Panc1 (cell line): ENCODE measurements around the gene AMPH. TPM values are rescaled to one million over a fixed set of nuclear protein-coding genes. Genes with fewer than 3 reads are reported as not detected.

Source experiments
- ATAC-seq: fragments of 200-7000 bp; cut with Tn5 transposase; 2 replicates; pipeline ENCODE4 v1.9.1; 2020; ENCODE audit warnings: mild to moderate bottlenecking, moderate library complexity
- BruUV-seq: library from RNA; stranded (reverse); fragments of 400-500 nt; replicated peaks from 2 replicates; lab custom pipeline; 2021; lab: Mats Ljungman, UMichigan
- CTCF ChIA-PET: fragments of 300-600 bp; sonication (Branson Sonifier 250); formaldehyde crosslinking; loops from one replicate; lab custom pipeline; 2022; ENCODE audit warnings: antibody characterized with exemption; lab: Charles Lee
- POLR2A ChIA-PET: fragments of 300-600 bp; sonication (Branson Sonifier 250); formaldehyde crosslinking; loops from one replicate; lab custom pipeline; 2022; ENCODE audit warnings: antibody characterized with exemption; lab: Charles Lee
- DNase-seq: peaks from one replicate; pipeline ENCODE4 v3.0.0-alpha.2; 2010; ENCODE audit warnings: low read depth, low spot score
- H3K27ac ChIP-seq: 2 replicates; pipeline ENCODE4 v1.5.1; 2011; ENCODE audit warnings: mild to moderate bottlenecking, low read length, inconsistent platforms
- H3K27me3 ChIP-seq: fragments of 200-500 bp; sonication (Bioruptor generic); 2 replicates; pipeline ENCODE4 v1.6.0; 2014; ENCODE audit warnings: low read length, inconsistent platforms; ENCODE audit not compliant: control insufficient read depth, insufficient read depth
- H3K36me3 ChIP-seq: fragments of 200-500 bp; sonication (Bioruptor generic); 2 replicates; pipeline ENCODE4 v1.5.1; 2014; ENCODE audit warnings: inconsistent platforms, mild to moderate bottlenecking, low read length, moderate library complexity; ENCODE audit not compliant: control insufficient read depth, insufficient read depth
- H3K4me1 ChIP-seq: 2 replicates; pipeline ENCODE4 v1.5.1; 2011; ENCODE audit warnings: inconsistent platforms, mild to moderate bottlenecking, low read length, moderate library complexity; ENCODE audit not compliant: control insufficient read depth, insufficient read depth
- H3K4me3 ChIP-seq, 2 experiments: 2 replicates each; pipeline ENCODE4 v1.5.1; 2011 to 2012; ENCODE audit warnings: low read depth in 2 of 2, low read length in 2 of 2, mild to moderate bottlenecking in 2 of 2, inconsistent platforms in 1 of 2, moderate library complexity in 1 of 2
- H3K9me3 ChIP-seq: fragments of 200-500 bp; sonication (Bioruptor generic); 2 replicates; pipeline ENCODE4 v1.5.1; 2014; ENCODE audit warnings: low read depth, mild to moderate bottlenecking, inconsistent platforms, low read length, moderate library complexity; ENCODE audit not compliant: control insufficient read depth, insufficient read depth
- CTCF ChIP-seq: fragments of 450-650 bp; IDR thresholded peaks from 2 replicates; pipeline ENCODE4 v1.5.1; 2017; ENCODE audit warnings: mild to moderate bottlenecking
- POLR2AphosphoS5 ChIP-seq: IDR thresholded peaks from 2 replicates; pipeline ENCODE4 v1.6.1; 2012; ENCODE audit warnings: mild to moderate bottlenecking, low read depth, low read length, moderate library complexity
- REST ChIP-seq, 2 experiments: IDR thresholded peaks; 2 replicates each; pipeline ENCODE4 v1.6.1; 2011 to 2012; ENCODE audit warnings: low read depth in 2 of 2, control low read depth in 1 of 2, low read length in 1 of 2, mild to moderate bottlenecking in 1 of 2, moderate library complexity in 1 of 2; ENCODE audit not compliant: insufficient read depth in 1 of 2
- SIN3A ChIP-seq: IDR thresholded peaks from 2 replicates; pipeline ENCODE4 v1.6.1; 2012; ENCODE audit warnings: low read depth, mild to moderate bottlenecking, low read length, moderate library complexity, borderline replicate concordance; ENCODE audit not compliant: insufficient read depth
- TCF7L2 ChIP-seq: IDR thresholded peaks from 2 replicates; pipeline ENCODE4 v1.6.1; 2011; ENCODE audit warnings: mild to moderate bottlenecking, low read depth, low read length, inconsistent platforms
- in situ Hi-C: cut with HindIII; loops from 2 replicates; pipeline ENCODE4 v1.10.0; 2016; ENCODE audit warnings: low sequenced_read_pairs, low pct_unique_long_range_greater_than_20kb
- intact Hi-C: fragments of 100-400 bp; cut with micrococcal nuclease; formaldehyde crosslinking; loops from one replicate; pipeline ENCODE4 v1.10.0; 2022; ENCODE audit not compliant: unreplicated experiment
- total RNA-seq: library from RNA; stranded (reverse); gene quantifications from one replicate; pipeline ENCODE4 v1.2.1, GENCODE V29; 2021; ENCODE audit not compliant: unreplicated experiment

AMPH gene
- total RNA-seq, 1 experiment from 2014 or later, result not detected

- in situ Hi-C loops, result no loop called here
- no peaks in the 10 kb centered on the region for H3K4me1 ChIP-seq
- TF ChIP-seq POLR2AphosphoS5, result no peak
- TF ChIP-seq SIN3A, result no peak
- TF ChIP-seq REST (IDR thresholded peaks at IDR 0.05; ENCODE audit: insufficient read depth in 1 of 2, low read depth in 2 of 2, low read length in 1 of 2), result no peak
- no peak for TF ChIP-seq TCF7L2
- TF ChIP-seq CTCF, result no peak
- no peaks in the 10 kb centered on the region for H3K36me3 ChIP-seq
- POLR2A ChIA-PET, result no interaction called here
- intact Hi-C loops, result no loop called here
- H3K4me3 ChIP-seq, result no peak overlapping the region
- H3K9me3 ChIP-seq, result no peaks in the 10 kb centered on the region
- H3K27me3 ChIP-seq, result no peaks in the 10 kb centered on the region
- no peak overlapping the region for H3K27ac ChIP-seq
- CTCF ChIA-PET, result no interaction called here
- no peak for ATAC-seq
- DNase-seq, result no peak
- BruUV-seq, result no TSS peak
Measured at GRCh38 chr7:38658921-38659320, 27.7 kb upstream of the AMPH start.

GRCh38 chr7:38656968-38657367 lies 25.8 kb upstream of the AMPH start:
- no peaks in the 10 kb centered on the region for H3K36me3 ChIP-seq
- BruUV-seq, result no TSS peak
- H3K4me3 ChIP-seq, result no peak overlapping the region
- POLR2A ChIA-PET, result no interaction called here
- in situ Hi-C loops, result no loop called here
- H3K4me1 ChIP-seq, result no peaks in the 10 kb centered on the region
- CTCF ChIA-PET, result no interaction called here
- no peak overlapping the region for H3K27ac ChIP-seq
- no peak for TF ChIP-seq SIN3A
- TF ChIP-seq TCF7L2, result no peak
- no peak for TF ChIP-seq REST (IDR thresholded peaks at IDR 0.05; ENCODE audit: insufficient read depth in 1 of 2, low read depth in 2 of 2, low read length in 1 of 2)
- no peak for TF ChIP-seq CTCF
- no peak for TF ChIP-seq POLR2AphosphoS5
- H3K27me3 ChIP-seq, result no peaks in the 10 kb centered on the region
- DNase-seq (no peak), ATAC-seq (no peak)
- intact Hi-C loops, result no loop called here
- H3K9me3 ChIP-seq, result no peaks in the 10 kb centered on the region
